SK-N-SH treated with all-trans-retinoic acid at 6 μM for 48 hours (cell line): ENCODE results near the gene NCLN.

Source experiments
- ATAC-seq: fragments of 200-7000 bp; cut with Tn5 transposase; 3 replicates; pipeline ENCODE4 v1.9.1; 2020; ENCODE audit warnings: mild to moderate bottlenecking, moderate library complexity
- ARNTL ChIP-seq: fragments of 450-650 bp; formaldehyde crosslinking; IDR thresholded peaks from 2 replicates; pipeline ENCODE4 v1.5.0; 2020; ENCODE audit warnings: low read depth, mild to moderate bottlenecking, moderate library complexity, borderline replicate concordance
- BACH2 ChIP-seq: fragments of 250-450 bp; sonication (Bioruptor Pico); IDR thresholded peaks from 2 replicates; pipeline ENCODE4 v1.9.0; 2021; ENCODE audit warnings: mild to moderate bottlenecking, borderline replicate concordance
- CSDC2 ChIP-seq: fragments of 250-450 bp; sonication (Bioruptor Pico); IDR thresholded peaks from 2 replicates; pipeline ENCODE4 v1.5.0; 2020; ENCODE audit warnings: mild to moderate bottlenecking, moderate library complexity
- CSRNP3 ChIP-seq: fragments of 250-450 bp; sonication (Bioruptor Pico); IDR thresholded peaks from 2 replicates; pipeline ENCODE4 v1.5.1; 2021; ENCODE audit warnings: mild to moderate bottlenecking, moderate library complexity
- ESRRG ChIP-seq: fragments of 250-450 bp; sonication (Bioruptor Pico); IDR thresholded peaks from 2 replicates; pipeline ENCODE4 v1.6.1; 2021; ENCODE audit warnings: mild to moderate bottlenecking
- GLIS3 ChIP-seq: fragments of 250-450 bp; sonication (Bioruptor Pico); IDR thresholded peaks from 2 replicates; pipeline ENCODE4 v1.5.0; 2020; ENCODE audit warnings: mild to moderate bottlenecking, moderate library complexity
- ISL1 ChIP-seq: fragments of 250-450 bp; sonication (Bioruptor Pico); IDR thresholded peaks from 2 replicates; pipeline ENCODE4 v2.1.2; 2022; ENCODE audit warnings: mild to moderate bottlenecking, moderate library complexity
- OSR1 ChIP-seq: fragments of 250-450 bp; sonication (Bioruptor Pico); IDR thresholded peaks from 2 replicates; pipeline ENCODE4 v1.8.0; 2022; ENCODE audit warnings: moderate library complexity, mild to moderate bottlenecking, inconsistent platforms
- PPARA ChIP-seq: fragments of 250-450 bp; sonication (Bioruptor Pico); IDR thresholded peaks from 2 replicates; pipeline ENCODE4 v1.5.0; 2020; ENCODE audit warnings: mild to moderate bottlenecking, borderline replicate concordance
- SNAI2 ChIP-seq: fragments of 250-450 bp; sonication (Bioruptor Pico); IDR thresholded peaks from 2 replicates; pipeline ENCODE4 v1.5.0; 2020; ENCODE audit warnings: mild to moderate bottlenecking, moderate library complexity
- TCF4 ChIP-seq: fragments of 250-450 bp; sonication (Bioruptor Pico); IDR thresholded peaks from 2 replicates; pipeline ENCODE4 v1.8.0; 2021; ENCODE audit warnings: mild to moderate bottlenecking, moderate library complexity, borderline replicate concordance
- TOX ChIP-seq: fragments of 250-450 bp; sonication (Bioruptor Pico); IDR thresholded peaks from 2 replicates; pipeline ENCODE4 v1.8.0; 2021; ENCODE audit warnings: mild to moderate bottlenecking, moderate library complexity, borderline replicate concordance
- ZC3H10 ChIP-seq: fragments of 250-450 bp; sonication (Bioruptor Pico); IDR thresholded peaks from 2 replicates; pipeline ENCODE4 v1.5.1; 2021; ENCODE audit warnings: mild to moderate bottlenecking, moderate library complexity
- ZFP3 ChIP-seq: fragments of 250-450 bp; sonication (Bioruptor Pico); IDR thresholded peaks from 2 replicates; pipeline ENCODE4 v1.5.0; 2020; ENCODE audit warnings: mild to moderate bottlenecking, moderate library complexity
- ZNF8 ChIP-seq: fragments of 450-650 bp; formaldehyde crosslinking; IDR thresholded peaks from 2 replicates; pipeline ENCODE4 v1.5.0; 2020; ENCODE audit warnings: mild to moderate bottlenecking, moderate library complexity
- TF ChIP-seq, protein P1 (sequence below): fragments of 250-450 bp; sonication (Bioruptor Pico); IDR thresholded peaks from 2 replicates; pipeline ENCODE4 v1.5.0; 2020; ENCODE audit warnings: mild to moderate bottlenecking, moderate library complexity
- TF ChIP-seq, protein P2 (sequence below): fragments of 250-450 bp; sonication (Bioruptor Pico); IDR thresholded peaks from 2 replicates; pipeline ENCODE4 v1.5.1; 2020; ENCODE audit warnings: low read depth, mild to moderate bottlenecking, moderate library complexity
- TF ChIP-seq, protein P3 (sequence below): fragments of 250-450 bp; sonication (Bioruptor Pico); IDR thresholded peaks from 2 replicates; pipeline ENCODE4 v1.8.0; 2020; ENCODE audit warnings: mild to moderate bottlenecking, moderate library complexity, borderline replicate concordance
- TF ChIP-seq, protein P4 (sequence below): fragments of 250-450 bp; sonication (Bioruptor Pico); IDR thresholded peaks from 2 replicates; pipeline ENCODE4 v1.8.0; 2021; ENCODE audit warnings: low read depth, mild to moderate bottlenecking, moderate library complexity, borderline replicate concordance

The NCLN gene

GRCh38 chr19:3185461-3186159, at the start of gene NCLN:
NCLN (plus strand) TSS chr19:3185930; CDS start chr19:3186031, 101 bp downstream.
- TF ChIP-seq SNAI2 (CRISPR knock-in tag): 0 out of 2 replicates have a peak, but pooled peaks have one; percentile 15
- no peak for TF ChIP-seq ARNTL
- peak; percentile 93 for ATAC-seq

DNA sequence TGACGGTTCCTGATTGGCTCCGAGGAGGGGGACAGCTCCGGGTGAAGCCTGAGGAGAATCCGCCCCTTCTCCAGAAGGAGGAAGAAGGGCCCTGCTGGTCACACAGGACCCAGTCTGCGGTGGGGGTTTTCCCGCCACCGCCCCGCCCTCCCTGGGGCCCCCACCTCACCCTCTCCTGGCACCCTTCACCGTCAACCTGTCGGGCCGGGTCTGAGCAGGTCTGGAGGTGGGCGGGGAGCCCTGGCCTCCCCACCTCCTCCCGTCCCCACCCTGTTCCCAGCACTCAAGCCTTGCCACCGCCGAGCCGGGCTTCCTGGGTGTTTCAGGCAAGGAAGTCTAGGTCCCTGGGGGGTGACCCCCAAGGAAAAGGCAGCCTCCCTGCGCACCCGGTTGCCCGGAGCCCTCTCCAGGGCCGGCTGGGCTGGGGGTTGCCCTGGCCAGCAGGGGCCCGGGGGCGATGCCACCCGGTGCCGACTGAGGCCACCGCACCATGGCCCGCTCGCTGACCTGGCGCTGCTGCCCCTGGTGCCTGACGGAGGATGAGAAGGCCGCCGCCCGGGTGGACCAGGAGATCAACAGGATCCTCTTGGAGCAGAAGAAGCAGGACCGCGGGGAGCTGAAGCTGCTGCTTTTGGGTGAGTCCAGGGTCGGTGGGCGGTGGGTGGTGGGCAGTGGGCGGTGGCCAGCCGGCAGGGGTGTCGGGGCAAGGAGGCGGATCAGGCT, 49.6 kb upstream of the NCLN start, which contains the start of gene GNA15:
GNA15 (plus strand) TSS at position 73 of the 723 bp plus-strand sequence; CDS start at position 491, 418 bp downstream.
- no peak for ATAC-seq
- TF ChIP-seq, protein P1, sequence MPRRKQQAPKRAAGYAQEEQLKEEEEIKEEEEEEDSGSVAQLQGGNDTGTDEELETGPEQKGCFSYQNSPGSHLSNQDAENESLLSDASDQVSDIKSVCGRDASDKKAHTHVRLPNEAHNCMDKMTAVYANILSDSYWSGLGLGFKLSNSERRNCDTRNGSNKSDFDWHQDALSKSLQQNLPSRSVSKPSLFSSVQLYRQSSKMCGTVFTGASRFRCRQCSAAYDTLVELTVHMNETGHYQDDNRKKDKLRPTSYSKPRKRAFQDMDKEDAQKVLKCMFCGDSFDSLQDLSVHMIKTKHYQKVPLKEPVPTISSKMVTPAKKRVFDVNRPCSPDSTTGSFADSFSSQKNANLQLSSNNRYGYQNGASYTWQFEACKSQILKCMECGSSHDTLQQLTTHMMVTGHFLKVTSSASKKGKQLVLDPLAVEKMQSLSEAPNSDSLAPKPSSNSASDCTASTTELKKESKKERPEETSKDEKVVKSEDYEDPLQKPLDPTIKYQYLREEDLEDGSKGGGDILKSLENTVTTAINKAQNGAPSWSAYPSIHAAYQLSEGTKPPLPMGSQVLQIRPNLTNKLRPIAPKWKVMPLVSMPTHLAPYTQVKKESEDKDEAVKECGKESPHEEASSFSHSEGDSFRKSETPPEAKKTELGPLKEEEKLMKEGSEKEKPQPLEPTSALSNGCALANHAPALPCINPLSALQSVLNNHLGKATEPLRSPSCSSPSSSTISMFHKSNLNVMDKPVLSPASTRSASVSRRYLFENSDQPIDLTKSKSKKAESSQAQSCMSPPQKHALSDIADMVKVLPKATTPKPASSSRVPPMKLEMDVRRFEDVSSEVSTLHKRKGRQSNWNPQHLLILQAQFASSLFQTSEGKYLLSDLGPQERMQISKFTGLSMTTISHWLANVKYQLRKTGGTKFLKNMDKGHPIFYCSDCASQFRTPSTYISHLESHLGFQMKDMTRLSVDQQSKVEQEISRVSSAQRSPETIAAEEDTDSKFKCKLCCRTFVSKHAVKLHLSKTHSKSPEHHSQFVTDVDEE: no peak
- TF ChIP-seq ZNF8 (CRISPR knock-in tag) (no peak), BACH2 (no peak), CSDC2 (CRISPR knock-in tag) (no peak), OSR1 (no peak), ISL1 (CRISPR knock-in tag) (no peak), TCF4 (no peak)

GRCh38 chr19:3136684-3137055, 49.1 kb upstream of the NCLN start:
- TF ChIP-seq ZFP3 (no peak), CSRNP3 (CRISPR knock-in tag) (no peak), ZC3H10 (CRISPR knock-in tag) (no peak), TOX (no peak), BACH2 (no peak), PPARA (CRISPR knock-in tag) (no peak), OSR1 (no peak), GLIS3 (CRISPR knock-in tag) (no peak), ZNF8 (CRISPR knock-in tag) (no peak), ESRRG (CRISPR knock-in tag) (no peak), ISL1 (CRISPR knock-in tag) (no peak), SNAI2 (CRISPR knock-in tag) (no peak), ARNTL (no peak)
- TF ChIP-seq, protein P1: no peak
- TF ChIP-seq, protein P2, sequence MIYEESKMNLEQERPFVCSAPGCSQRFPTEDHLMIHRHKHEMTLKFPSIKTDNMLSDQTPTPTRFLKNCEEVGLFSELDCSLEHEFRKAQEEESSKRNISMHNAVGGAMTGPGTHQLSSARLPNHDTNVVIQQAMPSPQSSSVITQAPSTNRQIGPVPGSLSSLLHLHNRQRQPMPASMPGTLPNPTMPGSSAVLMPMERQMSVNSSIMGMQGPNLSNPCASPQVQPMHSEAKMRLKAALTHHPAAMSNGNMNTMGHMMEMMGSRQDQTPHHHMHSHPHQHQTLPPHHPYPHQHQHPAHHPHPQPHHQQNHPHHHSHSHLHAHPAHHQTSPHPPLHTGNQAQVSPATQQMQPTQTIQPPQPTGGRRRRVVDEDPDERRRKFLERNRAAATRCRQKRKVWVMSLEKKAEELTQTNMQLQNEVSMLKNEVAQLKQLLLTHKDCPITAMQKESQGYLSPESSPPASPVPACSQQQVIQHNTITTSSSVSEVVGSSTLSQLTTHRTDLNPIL (CRISPR knock-in tag): no peak
- TF ChIP-seq, protein P3, sequence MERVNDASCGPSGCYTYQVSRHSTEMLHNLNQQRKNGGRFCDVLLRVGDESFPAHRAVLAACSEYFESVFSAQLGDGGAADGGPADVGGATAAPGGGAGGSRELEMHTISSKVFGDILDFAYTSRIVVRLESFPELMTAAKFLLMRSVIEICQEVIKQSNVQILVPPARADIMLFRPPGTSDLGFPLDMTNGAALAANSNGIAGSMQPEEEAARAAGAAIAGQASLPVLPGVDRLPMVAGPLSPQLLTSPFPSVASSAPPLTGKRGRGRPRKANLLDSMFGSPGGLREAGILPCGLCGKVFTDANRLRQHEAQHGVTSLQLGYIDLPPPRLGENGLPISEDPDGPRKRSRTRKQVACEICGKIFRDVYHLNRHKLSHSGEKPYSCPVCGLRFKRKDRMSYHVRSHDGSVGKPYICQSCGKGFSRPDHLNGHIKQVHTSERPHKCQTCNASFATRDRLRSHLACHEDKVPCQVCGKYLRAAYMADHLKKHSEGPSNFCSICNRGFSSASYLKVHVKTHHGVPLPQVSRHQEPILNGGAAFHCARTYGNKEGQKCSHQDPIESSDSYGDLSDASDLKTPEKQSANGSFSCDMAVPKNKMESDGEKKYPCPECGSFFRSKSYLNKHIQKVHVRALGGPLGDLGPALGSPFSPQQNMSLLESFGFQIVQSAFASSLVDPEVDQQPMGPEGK (CRISPR knock-in tag): no peak
- TF ChIP-seq, protein P4, sequence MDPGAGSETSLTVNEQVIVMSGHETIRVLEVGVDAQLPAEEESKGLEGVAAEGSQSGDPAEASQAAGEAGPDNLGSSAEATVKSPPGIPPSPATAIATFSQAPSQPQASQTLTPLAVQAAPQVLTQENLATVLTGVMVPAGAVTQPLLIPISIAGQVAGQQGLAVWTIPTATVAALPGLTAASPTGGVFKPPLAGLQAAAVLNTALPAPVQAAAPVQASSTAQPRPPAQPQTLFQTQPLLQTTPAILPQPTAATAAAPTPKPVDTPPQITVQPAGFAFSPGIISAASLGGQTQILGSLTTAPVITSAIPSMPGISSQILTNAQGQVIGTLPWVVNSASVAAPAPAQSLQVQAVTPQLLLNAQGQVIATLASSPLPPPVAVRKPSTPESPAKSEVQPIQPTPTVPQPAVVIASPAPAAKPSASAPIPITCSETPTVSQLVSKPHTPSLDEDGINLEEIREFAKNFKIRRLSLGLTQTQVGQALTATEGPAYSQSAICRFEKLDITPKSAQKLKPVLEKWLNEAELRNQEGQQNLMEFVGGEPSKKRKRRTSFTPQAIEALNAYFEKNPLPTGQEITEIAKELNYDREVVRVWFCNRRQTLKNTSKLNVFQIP (CRISPR knock-in tag): no peak
- no peak for ATAC-seq
